SH-SY5Y (cell line): ENCODE results near the gene BRSK2.

Source experiments
- GATA2 ChIP-seq: IDR thresholded peaks from 2 replicates; pipeline ENCODE4 v1.6.1; 2011; ENCODE audit warnings: mild to moderate bottlenecking, low read depth, low read length
- GATA3 ChIP-seq: IDR thresholded peaks from 2 replicates; pipeline ENCODE4 v1.6.1; 2011; ENCODE audit warnings: low read depth, mild to moderate bottlenecking, low read length, moderate library complexity

GRCh38 chr11:1356007-1356435 lies 33.7 kb upstream of the BRSK2 start:
- TF ChIP-seq GATA2: no peak
- TF ChIP-seq GATA3: no peak
